Neural progenitor cell (in vitro differentiated cells): Measurements from ENCODE around the gene NFKBIE. TPM values are rescaled to one million over a fixed set of nuclear protein-coding genes. Genes with fewer than 3 reads are reported as not detected.

ENCODE experiments used
- DNase-seq: peaks from one replicate; pipeline ENCODE4 v3.0.0-alpha.2; 2016; ENCODE audit warnings: low spot score
- H2AFZ ChIP-seq: fragments of 200-600 bp; sonication (generic); replicated peaks from 2 replicates; pipeline ENCODE4 v1.6.1; 2016; ENCODE audit warnings: antibody characterized with exemption
- H3F3A ChIP-seq: fragments of 200-600 bp; sonication (generic); 2 replicates; pipeline ENCODE4 v1.6.1; 2016; ENCODE audit warnings: antibody characterized with exemption, low read depth
- H3K27ac ChIP-seq: fragments of 200-600 bp; sonication (generic); 2 replicates; pipeline ENCODE4 v1.5.1; 2016; ENCODE audit warnings: mild to moderate bottlenecking
- H3K27me3 ChIP-seq: fragments of 200-600 bp; sonication (generic); 2 replicates; pipeline ENCODE4 v1.6.1; 2016; ENCODE audit warnings: mild to moderate bottlenecking, moderate library complexity
- H3K36me3 ChIP-seq: fragments of 200-600 bp; sonication (generic); 2 replicates; pipeline ENCODE4 v1.5.1; 2016
- H3K4me1 ChIP-seq: fragments of 200-600 bp; sonication (generic); 2 replicates; pipeline ENCODE4 v1.6.1; 2016; ENCODE audit warnings: mixed run types
- H3K4me2 ChIP-seq: fragments of 200-600 bp; sonication (generic); 2 replicates; pipeline ENCODE4 v1.6.1; 2016
- H3K4me3 ChIP-seq: fragments of 200-600 bp; sonication (generic); 2 replicates; pipeline ENCODE4 v1.5.1; 2016
- H3K79me2 ChIP-seq: fragments of 200-600 bp; sonication (generic); 2 replicates; pipeline ENCODE4 v1.6.1; 2016; ENCODE audit warnings: low read depth
- H3K9ac ChIP-seq: fragments of 200-600 bp; sonication (generic); 2 replicates; pipeline ENCODE4 v1.6.1; 2016
- H3K9me3 ChIP-seq: fragments of 200-600 bp; sonication (generic); 2 replicates; pipeline ENCODE4 v1.5.1; 2016; ENCODE audit warnings: low read depth
- H4K20me1 ChIP-seq: fragments of 200-600 bp; sonication (generic); 2 replicates; pipeline ENCODE4 v1.6.1; 2016; ENCODE audit warnings: low read depth
- H3K27ac Mint-ChIP-seq: 3 replicates; pipeline ENCODE4 v1.8.0; 2021; ENCODE audit warnings: mixed read lengths
- H3K27me3 Mint-ChIP-seq: 2 replicates; pipeline ENCODE4 v1.8.0; 2022; ENCODE audit warnings: low read depth, mild to moderate bottlenecking, inconsistent platforms, moderate library complexity, mixed read lengths; ENCODE audit not compliant: insufficient read depth
- H3K36me3 Mint-ChIP-seq: 3 replicates; pipeline ENCODE4 v1.8.0; 2021; ENCODE audit warnings: mixed read lengths
- H3K4me1 Mint-ChIP-seq: 3 replicates; pipeline ENCODE4 v1.8.0; 2021; ENCODE audit warnings: mixed read lengths
- H3K4me3 Mint-ChIP-seq: 3 replicates; pipeline ENCODE4 v1.8.0; 2021; ENCODE audit warnings: mild to moderate bottlenecking, moderate library complexity, mixed read lengths
- H3K9me3 Mint-ChIP-seq: 3 replicates; pipeline ENCODE4 v1.8.0; 2020; ENCODE audit warnings: mixed read lengths
- EZH2 ChIP-seq: fragments of 200-600 bp; sonication (generic); IDR thresholded peaks from 2 replicates; pipeline ENCODE4 v1.6.1; 2017; ENCODE audit warnings: antibody characterized with exemption, mild to moderate bottlenecking, moderate library complexity
- EZH2phosphoT487 ChIP-seq: fragments of 200-600 bp; sonication (generic); IDR thresholded peaks from 2 replicates; pipeline ENCODE4 v1.6.1; 2017; ENCODE audit warnings: antibody characterized with exemption
- total RNA-seq: library from RNA; depleted of rRNA; stranded (reverse); fragments of >200 nt; gene quantifications from 2 replicates; pipeline ENCODE4 v1.2.3, GENCODE V29; 2015; ENCODE audit warnings: low replicate concordance
- TF ChIP-seq, protein P1 (sequence below): fragments of 200-600 bp; sonication (generic); IDR thresholded peaks from 2 replicates; pipeline ENCODE4 v1.5.1; 2017; ENCODE audit warnings: antibody characterized with exemption, mild to moderate bottlenecking

Gene NFKBIE
- total RNA-seq, 1 donor from 2014 or later = 5.1 TPM

DNA sequence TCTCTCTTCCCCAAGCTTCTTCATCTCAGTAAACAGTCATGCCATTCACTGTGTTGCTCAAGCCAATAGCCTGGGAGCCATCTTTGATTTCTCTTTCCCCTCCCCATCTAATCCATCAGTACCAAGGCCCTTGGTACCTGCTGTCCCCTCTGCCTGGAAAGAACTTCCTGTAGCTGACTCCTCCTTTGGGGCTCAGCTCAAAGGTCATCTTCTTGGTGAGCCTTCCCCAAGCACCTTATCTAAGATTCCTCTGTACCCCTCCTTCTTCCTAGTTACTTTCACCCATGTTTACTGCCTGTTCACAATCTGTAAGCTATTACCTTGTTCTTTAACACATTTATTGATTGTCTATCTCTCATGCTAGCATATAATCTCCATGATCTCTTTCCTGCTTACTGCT, 44.3 kb upstream of the NFKBIE start:
- H3K9me3 ChIP-seq = no peaks in the 10 kb centered on the region
- TF ChIP-seq, protein P1, sequence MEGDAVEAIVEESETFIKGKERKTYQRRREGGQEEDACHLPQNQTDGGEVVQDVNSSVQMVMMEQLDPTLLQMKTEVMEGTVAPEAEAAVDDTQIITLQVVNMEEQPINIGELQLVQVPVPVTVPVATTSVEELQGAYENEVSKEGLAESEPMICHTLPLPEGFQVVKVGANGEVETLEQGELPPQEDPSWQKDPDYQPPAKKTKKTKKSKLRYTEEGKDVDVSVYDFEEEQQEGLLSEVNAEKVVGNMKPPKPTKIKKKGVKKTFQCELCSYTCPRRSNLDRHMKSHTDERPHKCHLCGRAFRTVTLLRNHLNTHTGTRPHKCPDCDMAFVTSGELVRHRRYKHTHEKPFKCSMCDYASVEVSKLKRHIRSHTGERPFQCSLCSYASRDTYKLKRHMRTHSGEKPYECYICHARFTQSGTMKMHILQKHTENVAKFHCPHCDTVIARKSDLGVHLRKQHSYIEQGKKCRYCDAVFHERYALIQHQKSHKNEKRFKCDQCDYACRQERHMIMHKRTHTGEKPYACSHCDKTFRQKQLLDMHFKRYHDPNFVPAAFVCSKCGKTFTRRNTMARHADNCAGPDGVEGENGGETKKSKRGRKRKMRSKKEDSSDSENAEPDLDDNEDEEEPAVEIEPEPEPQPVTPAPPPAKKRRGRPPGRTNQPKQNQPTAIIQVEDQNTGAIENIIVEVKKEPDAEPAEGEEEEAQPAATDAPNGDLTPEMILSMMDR = no peak
- TF ChIP-seq EZH2 (no peak), EZH2phosphoT487 (no peak)
- H3K4me1 ChIP-seq = peaks cover 3% of the 10 kb centered on the region
- H3K27ac Mint-ChIP-seq = no peak overlapping the region
- H3K4me1 Mint-ChIP-seq = peaks cover 18% of the 10 kb centered on the region
- H3K27ac ChIP-seq = no peak overlapping the region
- H3K9me3 Mint-ChIP-seq = no peaks in the 10 kb centered on the region
- peaks cover 25% of the 10 kb centered on the region for H3K36me3 Mint-ChIP-seq
- H4K20me1 ChIP-seq = peaks cover 3% of the 10 kb centered on the region
- no peaks in the 10 kb centered on the region for H3K36me3 ChIP-seq
- no peak overlapping the region for H3K4me3 ChIP-seq
- no peaks in the 10 kb centered on the region for H3K27me3 Mint-ChIP-seq
- H3K9ac ChIP-seq = no peak overlapping the region
- peaks cover 3% of the 10 kb centered on the region for H3F3A ChIP-seq
- peaks cover 18% of the 10 kb centered on the region for H3K79me2 ChIP-seq
- no peak for DNase-seq
- no peaks in the 10 kb centered on the region for H3K27me3 ChIP-seq
- no peak overlapping the region for H3K4me2 ChIP-seq
- no peak overlapping the region for H2AFZ ChIP-seq
- no peak overlapping the region for H3K4me3 Mint-ChIP-seq

DNA sequence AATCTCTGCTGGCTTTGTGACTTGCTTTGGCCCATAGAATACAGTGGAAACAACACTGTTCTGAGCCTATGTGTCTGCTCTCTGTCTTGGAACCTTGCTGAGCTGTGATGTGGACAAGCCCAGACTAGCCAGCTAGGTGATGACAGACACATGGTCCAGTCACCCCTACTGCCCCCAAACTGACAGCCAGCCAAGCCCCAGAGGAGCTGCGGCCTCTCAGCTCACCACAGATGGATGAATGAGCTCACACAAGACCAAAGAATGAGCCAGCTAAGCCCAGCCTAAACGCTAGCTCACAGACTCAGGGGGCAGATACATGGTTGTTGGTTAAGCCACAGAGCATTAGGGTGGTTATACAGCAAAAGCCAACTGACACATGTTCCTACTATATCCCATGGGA, 43.7 kb upstream of the NFKBIE start:
- H3K4me3 Mint-ChIP-seq = no peak overlapping the region
- no peaks in the 10 kb centered on the region for H3K27me3 Mint-ChIP-seq
- Histone ChIP-seq H3K27ac (no peak overlapping the region), H3K9ac (no peak overlapping the region), H2AFZ (no peak overlapping the region), H3K27me3 (no peaks in the 10 kb centered on the region), H3K9me3 (no peaks in the 10 kb centered on the region), H3K4me1 (peaks cover 3% of the 10 kb centered on the region), H3K4me2 (no peak overlapping the region), H3K36me3 (no peaks in the 10 kb centered on the region), H4K20me1 (peaks cover 3% of the 10 kb centered on the region), H3F3A (peaks cover 3% of the 10 kb centered on the region), H3K4me3 (no peak overlapping the region), H3K79me2 (peaks cover 18% of the 10 kb centered on the region)
- peaks cover 25% of the 10 kb centered on the region for H3K36me3 Mint-ChIP-seq
- no peak overlapping the region for H3K27ac Mint-ChIP-seq
- H3K4me1 Mint-ChIP-seq = peaks cover 18% of the 10 kb centered on the region
- no peaks in the 10 kb centered on the region for H3K9me3 Mint-ChIP-seq
- DNase-seq = no peak
- TF ChIP-seq EZH2phosphoT487 = no peak
- no peak for TF ChIP-seq EZH2
- TF ChIP-seq, protein P1 = no peak

DNA sequence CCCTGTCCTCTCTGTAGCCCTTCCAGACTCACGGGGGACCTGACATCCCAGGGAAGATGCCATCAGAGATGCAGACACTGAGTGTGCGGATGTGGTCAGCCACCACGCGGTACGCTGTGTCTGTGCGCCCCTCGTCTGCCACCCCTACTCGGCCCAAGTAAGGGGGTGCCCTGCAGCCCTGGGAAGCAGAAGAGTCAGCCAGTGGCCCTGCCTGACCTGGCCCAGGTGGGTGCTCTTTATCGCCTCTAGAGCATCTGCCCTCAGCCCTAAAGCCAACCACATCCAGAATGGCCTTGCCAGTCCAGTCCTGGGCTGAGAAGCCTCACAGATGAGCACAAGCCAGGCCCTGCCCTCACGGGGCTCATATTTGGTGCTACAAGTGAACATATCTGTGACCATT, 41.9 kb upstream of the NFKBIE start:
- DNase-seq = no peak
- Histone ChIP-seq H3K27ac (no peak overlapping the region), H3F3A (no peaks in the 10 kb centered on the region), H3K4me3 (no peak overlapping the region), H2AFZ (no peak overlapping the region), H3K27me3 (no peaks in the 10 kb centered on the region), H3K4me1 (peaks cover 2% of the 10 kb centered on the region), H3K9ac (no peak overlapping the region), H4K20me1 (peaks cover 3% of the 10 kb centered on the region), H3K79me2 (peaks cover 9% of the 10 kb centered on the region), H3K9me3 (no peaks in the 10 kb centered on the region), H3K4me2 (no peak overlapping the region), H3K36me3 (no peaks in the 10 kb centered on the region)
- TF ChIP-seq EZH2phosphoT487 (no peak), EZH2 (no peak)
- TF ChIP-seq, protein P1 = no peak
- H3K27ac Mint-ChIP-seq = no peak overlapping the region
- no peak overlapping the region for H3K4me3 Mint-ChIP-seq
- H3K36me3 Mint-ChIP-seq = peaks cover 30% of the 10 kb centered on the region
- H3K4me1 Mint-ChIP-seq = peaks cover 13% of the 10 kb centered on the region
- no peaks in the 10 kb centered on the region for H3K9me3 Mint-ChIP-seq
- no peaks in the 10 kb centered on the region for H3K27me3 Mint-ChIP-seq
